Fibroblast of skin of left biceps (primary cell): ENCODE results near the gene STYXL1.
"Not testable (repeated sequence)": the region's sequence is repeated elsewhere in the genome, so short reads cannot be mapped to it uniquely, and the experiment has no call there.

ENCODE experiments used
- DNase-seq, 2 experiments: peaks; one replicate each; pipeline ENCODE4 v3.0.0-alpha.2; 2013; ENCODE audit warnings: low read depth in 2 of 2

The STYXL1 gene

GRCh38 chr7:76065016-76065612 lies 17.3 kb upstream of the STYXL1 start:
- DNase-seq = no peak

DNA sequence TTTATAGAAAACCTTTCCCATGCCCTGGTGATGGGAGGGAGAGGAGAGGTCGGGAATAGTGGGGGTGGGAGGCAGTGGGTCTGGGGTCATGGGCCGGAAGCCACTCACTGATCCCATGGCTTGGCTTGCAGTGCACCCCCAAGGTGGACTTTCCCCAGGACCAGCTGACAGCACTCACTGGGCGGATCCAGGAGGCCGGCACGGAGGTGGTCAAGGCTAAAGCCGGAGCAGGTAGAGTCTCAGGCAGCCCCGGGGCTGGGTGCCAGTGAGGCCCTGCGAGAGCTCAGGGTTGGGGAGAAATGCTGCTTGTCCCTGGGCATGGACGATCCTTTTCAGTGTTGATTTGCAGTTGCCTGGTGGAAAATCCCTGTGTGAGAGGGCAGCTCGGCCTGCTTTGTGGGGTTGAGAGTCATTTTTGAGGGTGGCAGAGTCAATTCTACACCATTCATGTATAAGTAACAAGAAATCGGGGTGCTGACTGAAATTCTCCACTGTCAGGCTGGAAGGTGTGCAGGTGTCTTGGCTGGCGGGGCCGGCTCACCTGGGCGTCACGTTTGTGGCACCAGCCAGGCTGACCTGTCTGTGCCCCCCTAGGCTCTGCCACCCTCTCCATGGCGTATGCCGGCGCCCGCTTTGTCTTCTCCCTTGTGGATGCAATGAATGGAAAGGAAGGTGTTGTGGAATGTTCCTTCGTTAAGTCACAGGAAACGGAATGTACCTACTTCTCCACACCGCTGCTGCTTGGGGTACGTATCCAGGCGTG lies 16.6 kb upstream of the STYXL1 start:
- DNase-seq = no peak

DNA sequence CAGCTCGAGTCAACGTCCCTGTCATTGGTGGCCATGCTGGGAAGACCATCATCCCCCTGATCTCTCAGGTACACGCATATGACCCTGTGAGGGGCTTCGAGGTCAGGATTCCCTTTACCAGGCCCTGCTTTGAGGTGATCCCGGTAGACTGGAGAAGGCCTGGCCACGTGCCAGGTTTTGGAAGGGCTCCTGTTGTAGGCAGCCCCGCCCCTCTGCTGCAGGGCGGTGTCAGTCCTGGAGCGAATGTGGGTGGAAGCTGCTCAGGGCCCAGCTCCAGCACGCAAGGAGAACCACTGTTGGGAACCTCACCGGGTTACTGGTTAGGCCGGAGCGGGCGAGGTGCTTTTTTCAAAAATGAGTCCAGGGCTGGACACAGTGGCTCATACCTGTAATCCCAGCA lies 15.7 kb upstream of the STYXL1 start:
- DNase-seq = no peak

- DNase-seq = no peak
Observed at GRCh38 chr7:76063114-76063513, 15.3 kb upstream of the STYXL1 start.

DNA sequence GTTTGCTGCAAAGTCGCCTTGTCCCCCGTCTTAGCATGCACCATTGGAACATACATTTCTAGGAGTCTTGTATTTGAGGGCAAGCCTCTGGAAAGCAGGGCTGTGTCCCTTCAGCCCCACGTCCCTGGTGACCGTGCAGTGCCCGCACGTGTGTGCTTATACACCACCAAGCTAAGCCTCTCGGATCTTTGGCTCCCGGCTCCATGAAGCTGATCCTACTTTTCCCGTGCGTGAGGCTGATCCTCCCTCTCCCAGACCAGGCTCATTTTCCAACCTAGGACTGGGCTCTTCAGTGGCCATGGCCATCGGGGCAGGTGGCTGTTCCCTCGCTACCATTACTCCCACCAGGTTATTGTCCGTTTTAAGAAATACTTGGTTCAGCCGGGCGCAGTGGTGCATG lies 14.5 kb upstream of the STYXL1 start:
- DNase-seq = no peak

GRCh38 chr7:76060842-76061241 lies 13.0 kb upstream of the STYXL1 start:
- DNase-seq = no peak

DNA sequence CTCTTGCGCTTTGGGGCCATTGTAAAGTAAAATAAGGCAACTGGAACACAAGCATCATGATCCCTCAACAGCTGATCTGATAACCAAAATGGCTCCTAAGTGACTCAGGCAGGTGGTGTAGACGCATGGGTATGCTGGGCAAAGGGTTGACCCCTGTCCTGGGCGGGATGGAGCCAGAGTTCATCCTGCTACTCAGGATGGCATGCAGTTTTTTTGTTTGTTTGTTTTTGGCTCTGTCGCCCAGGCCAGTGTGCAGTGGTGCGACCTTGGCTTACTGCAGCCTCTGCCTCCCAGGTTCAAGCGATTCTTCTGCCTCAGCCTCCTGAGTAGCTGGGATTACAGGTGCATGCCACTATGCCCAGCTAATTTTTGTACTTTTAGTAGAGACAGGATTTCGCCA lies 10.9 kb upstream of the STYXL1 start:
- DNase-seq = not testable (repeated sequence)

DNA sequence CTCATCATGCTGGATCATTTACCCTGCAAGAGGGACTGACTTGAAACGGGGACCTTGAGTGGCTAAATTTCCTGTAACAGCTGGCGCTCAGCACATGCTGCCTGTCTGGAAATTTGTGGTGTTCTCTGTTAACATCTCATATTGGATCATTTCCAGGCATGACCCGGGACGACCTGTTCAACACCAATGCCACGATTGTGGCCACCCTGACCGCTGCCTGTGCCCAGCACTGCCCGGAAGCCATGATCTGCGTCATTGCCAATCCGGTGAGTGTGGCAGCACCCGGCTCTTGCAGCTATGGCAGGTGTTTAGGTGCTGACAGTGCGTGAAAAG lies 10.0 kb upstream of the STYXL1 start:
- no peak for DNase-seq

- no peak for DNase-seq
Observed at GRCh38 chr7:76057103-76057812, 9.5 kb upstream of the STYXL1 start.

- DNase-seq = no peak
Observed at GRCh38 chr7:76056241-76056640, 8.4 kb upstream of the STYXL1 start.

GRCh38 chr7:76054123-76055120 lies 6.6 kb upstream of the STYXL1 start:
- no peak for DNase-seq

GRCh38 chr7:76053461-76053860 lies 5.7 kb upstream of the STYXL1 start:
- DNase-seq = no peak

- DNase-seq = not testable (repeated sequence)
Observed at GRCh38 chr7:76052681-76053080, 4.9 kb upstream of the STYXL1 start.

GRCh38 chr7:76051840-76052239 lies 4.0 kb upstream of the STYXL1 start:
- no peak for DNase-seq

GRCh38 chr7:76050545-76050944 lies 2.7 kb upstream of the STYXL1 start:
- DNase-seq = no peak

- DNase-seq = no peak
Observed at GRCh38 chr7:76049295-76049694, 1.5 kb upstream of the STYXL1 start.

- peak in 1 of 2 experiments; percentile 3 for DNase-seq
Observed at GRCh38 chr7:76048668-76048988, 828 bp upstream of the STYXL1 start.

GRCh38 chr7:76047305-76047810 lies 442 bp downstream of the STYXL1 start:
- DNase-seq = no peak

DNA sequence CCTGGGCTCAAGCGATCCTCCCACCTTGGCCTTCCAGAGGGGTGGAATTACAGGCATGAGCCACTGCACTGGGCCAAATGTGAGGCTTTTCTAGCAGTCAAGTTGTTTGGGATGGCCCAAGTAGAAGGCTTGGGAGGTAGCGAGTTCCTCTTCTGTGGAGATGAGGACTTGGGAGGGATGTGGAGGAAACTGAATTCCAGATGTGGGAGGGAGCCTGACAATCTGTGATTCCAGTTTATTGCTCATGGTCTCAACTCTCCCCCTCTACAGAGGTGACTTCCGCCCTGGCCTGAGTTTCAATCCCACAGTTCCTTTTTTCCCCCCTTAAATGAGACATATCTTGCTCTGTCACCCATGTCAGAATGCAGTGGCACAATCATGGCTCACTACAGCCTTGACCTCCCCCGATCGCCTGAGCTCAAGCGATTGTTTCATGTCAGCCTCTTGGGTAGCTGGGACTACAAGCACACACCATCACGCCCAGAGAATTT lies 3.4 kb downstream of the STYXL1 start:
- DNase-seq = no peak

- no peak for DNase-seq
Observed at GRCh38 chr7:76040126-76040525, 7.7 kb downstream of the STYXL1 start.

- DNase-seq = no peak
Observed at GRCh38 chr7:76037310-76037709, 10.5 kb downstream of the STYXL1 start.

GRCh38 chr7:76031964-76032363 lies 15.8 kb downstream of the STYXL1 start:
- no peak for DNase-seq
